SK-N-SH (cell line): Measurements from ENCODE around the gene CTCF.

Source experiments
- EP300 ChIP-seq, 2 experiments: IDR thresholded peaks; 2 replicates each; pipeline versions ENCODE4 v1.4.0 to v1.6.1; 2012; ENCODE audit warnings: borderline replicate concordance in 1 of 2, low read depth in 1 of 2, low read length in 1 of 2
- EZH2phosphoT487 ChIP-seq: fragments of 200-600 bp; sonication (generic); IDR thresholded peaks from 2 replicates; pipeline ENCODE4 v1.6.1; 2017; ENCODE audit warnings: low read depth, mixed run types, mild to moderate bottlenecking, antibody characterized with exemption, moderate library complexity, borderline replicate concordance
- FOSL2 ChIP-seq: IDR thresholded peaks from 2 replicates; pipeline ENCODE4 v1.4.0; 2012; ENCODE audit warnings: low read depth, mild to moderate bottlenecking, moderate library complexity, borderline replicate concordance
- POLR2AphosphoS5 ChIP-seq: IDR thresholded peaks from 2 replicates; pipeline ENCODE4 v1.6.1; 2012; ENCODE audit warnings: low read depth, low read length
- RXRA ChIP-seq: IDR thresholded peaks from 2 replicates; pipeline ENCODE4 v1.4.0; 2012; ENCODE audit warnings: low read depth, mild to moderate bottlenecking, borderline replicate concordance
- SMC3 ChIP-seq: IDR thresholded peaks from 2 replicates; pipeline ENCODE4 v1.6.1; 2012; ENCODE audit warnings: low read depth, low read length, improper control_type of control experiment
- USF2 ChIP-seq: fragments of 150-350 bp; IDR thresholded peaks from 2 replicates; pipeline ENCODE4 v1.6.1; 2017; ENCODE audit warnings: antibody characterized with exemption, low read length, low read depth, borderline replicate concordance
- YY1 ChIP-seq: IDR thresholded peaks from 2 replicates; pipeline ENCODE4 v1.4.0; 2012; ENCODE audit warnings: low read depth, mild to moderate bottlenecking
- TF ChIP-seq, protein P1 (sequence below): fragments of 200-600 bp; sonication (generic); IDR thresholded peaks from 2 replicates; pipeline ENCODE4 v1.6.1; 2017; ENCODE audit warnings: antibody characterized with exemption, mild to moderate bottlenecking, moderate library complexity
- TF ChIP-seq, protein P2 (sequence below): IDR thresholded peaks from 2 replicates; pipeline ENCODE4 v1.6.1; 2012; ENCODE audit warnings: mild to moderate bottlenecking, low read depth, low read length, moderate library complexity

DNA sequence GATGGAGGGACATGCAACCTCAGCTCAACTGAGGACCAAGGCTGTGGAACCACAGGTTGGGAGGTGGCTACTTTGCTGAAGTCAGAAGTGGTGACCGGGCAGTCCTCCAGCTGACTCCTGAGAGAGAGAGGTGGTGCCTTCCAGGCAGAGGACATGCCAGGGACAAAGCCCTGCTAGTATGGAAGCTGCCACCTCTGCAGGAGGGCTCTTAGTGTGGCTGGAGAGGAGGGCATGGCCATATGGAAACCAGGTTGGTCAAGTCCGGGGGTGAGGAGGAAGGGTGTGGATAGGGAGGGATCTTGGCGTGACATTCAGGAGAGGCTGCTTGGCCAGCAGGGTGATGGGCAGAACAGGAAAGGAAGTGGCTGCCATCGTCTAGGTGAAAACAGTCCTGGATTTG, 110.0 kb downstream of the CTCF start:
- no peak for TF ChIP-seq FOSL2
- TF ChIP-seq EZH2phosphoT487, result no peak
- TF ChIP-seq RXRA, result no peak
- no peak for TF ChIP-seq EP300 (IDR thresholded peaks at IDR 0.05; ENCODE audit: borderline replicate concordance in 1 of 2, low read depth in 1 of 2, low read length in 1 of 2)
- TF ChIP-seq, protein P1, sequence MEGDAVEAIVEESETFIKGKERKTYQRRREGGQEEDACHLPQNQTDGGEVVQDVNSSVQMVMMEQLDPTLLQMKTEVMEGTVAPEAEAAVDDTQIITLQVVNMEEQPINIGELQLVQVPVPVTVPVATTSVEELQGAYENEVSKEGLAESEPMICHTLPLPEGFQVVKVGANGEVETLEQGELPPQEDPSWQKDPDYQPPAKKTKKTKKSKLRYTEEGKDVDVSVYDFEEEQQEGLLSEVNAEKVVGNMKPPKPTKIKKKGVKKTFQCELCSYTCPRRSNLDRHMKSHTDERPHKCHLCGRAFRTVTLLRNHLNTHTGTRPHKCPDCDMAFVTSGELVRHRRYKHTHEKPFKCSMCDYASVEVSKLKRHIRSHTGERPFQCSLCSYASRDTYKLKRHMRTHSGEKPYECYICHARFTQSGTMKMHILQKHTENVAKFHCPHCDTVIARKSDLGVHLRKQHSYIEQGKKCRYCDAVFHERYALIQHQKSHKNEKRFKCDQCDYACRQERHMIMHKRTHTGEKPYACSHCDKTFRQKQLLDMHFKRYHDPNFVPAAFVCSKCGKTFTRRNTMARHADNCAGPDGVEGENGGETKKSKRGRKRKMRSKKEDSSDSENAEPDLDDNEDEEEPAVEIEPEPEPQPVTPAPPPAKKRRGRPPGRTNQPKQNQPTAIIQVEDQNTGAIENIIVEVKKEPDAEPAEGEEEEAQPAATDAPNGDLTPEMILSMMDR, result no peak
- no peak for TF ChIP-seq POLR2AphosphoS5
- no peak for TF ChIP-seq YY1
- TF ChIP-seq SMC3, result no peak
- TF ChIP-seq, protein P2, sequence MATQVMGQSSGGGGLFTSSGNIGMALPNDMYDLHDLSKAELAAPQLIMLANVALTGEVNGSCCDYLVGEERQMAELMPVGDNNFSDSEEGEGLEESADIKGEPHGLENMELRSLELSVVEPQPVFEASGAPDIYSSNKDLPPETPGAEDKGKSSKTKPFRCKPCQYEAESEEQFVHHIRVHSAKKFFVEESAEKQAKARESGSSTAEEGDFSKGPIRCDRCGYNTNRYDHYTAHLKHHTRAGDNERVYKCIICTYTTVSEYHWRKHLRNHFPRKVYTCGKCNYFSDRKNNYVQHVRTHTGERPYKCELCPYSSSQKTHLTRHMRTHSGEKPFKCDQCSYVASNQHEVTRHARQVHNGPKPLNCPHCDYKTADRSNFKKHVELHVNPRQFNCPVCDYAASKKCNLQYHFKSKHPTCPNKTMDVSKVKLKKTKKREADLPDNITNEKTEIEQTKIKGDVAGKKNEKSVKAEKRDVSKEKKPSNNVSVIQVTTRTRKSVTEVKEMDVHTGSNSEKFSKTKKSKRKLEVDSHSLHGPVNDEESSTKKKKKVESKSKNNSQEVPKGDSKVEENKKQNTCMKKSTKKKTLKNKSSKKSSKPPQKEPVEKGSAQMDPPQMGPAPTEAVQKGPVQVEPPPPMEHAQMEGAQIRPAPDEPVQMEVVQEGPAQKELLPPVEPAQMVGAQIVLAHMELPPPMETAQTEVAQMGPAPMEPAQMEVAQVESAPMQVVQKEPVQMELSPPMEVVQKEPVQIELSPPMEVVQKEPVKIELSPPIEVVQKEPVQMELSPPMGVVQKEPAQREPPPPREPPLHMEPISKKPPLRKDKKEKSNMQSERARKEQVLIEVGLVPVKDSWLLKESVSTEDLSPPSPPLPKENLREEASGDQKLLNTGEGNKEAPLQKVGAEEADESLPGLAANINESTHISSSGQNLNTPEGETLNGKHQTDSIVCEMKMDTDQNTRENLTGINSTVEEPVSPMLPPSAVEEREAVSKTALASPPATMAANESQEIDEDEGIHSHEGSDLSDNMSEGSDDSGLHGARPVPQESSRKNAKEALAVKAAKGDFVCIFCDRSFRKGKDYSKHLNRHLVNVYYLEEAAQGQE, result no peak
- TF ChIP-seq USF2, result no peak
